Measurements from ENCODE around the gene EXOSC1.
"Not testable (repeated sequence)": the region's sequence is repeated elsewhere in the genome, so short reads cannot be mapped to it uniquely, and the experiment has no call there.

The EXOSC1 gene

GRCh38 chr10:97407952-97408248, 37.9 kb downstream of the EXOSC1 start:
- no peak for DNase-seq (ENCODE audit: low read depth)

- no peak for DNase-seq (ENCODE audit: low read depth)
Measured at GRCh38 chr10:97407211-97407951, 38.4 kb downstream of the EXOSC1 start.

- not testable (repeated sequence) for DNase-seq (ENCODE audit: low read depth)
Measured at GRCh38 chr10:97406483-97406882, 39.3 kb downstream of the EXOSC1 start.

GRCh38 chr10:97406064-97406463, 39.7 kb downstream of the EXOSC1 start:
- no peak for DNase-seq (ENCODE audit: low read depth)

GRCh38 chr10:97404044-97404443, 41.8 kb downstream of the EXOSC1 start:
- no peak for DNase-seq (ENCODE audit: low read depth)

GRCh38 chr10:97401455-97401919, 44.3 kb downstream of the EXOSC1 start:
- DNase-seq (ENCODE audit: low read depth) = no peak

GRCh38 chr10:97400665-97401454, 44.9 kb downstream of the EXOSC1 start, which contains the start of gene RRP12:
Gene RRP12 (minus strand): TSS chr10:97401340. CDS start chr10:97401231, 109 bp downstream.
- peak; percentile 56 for DNase-seq (ENCODE audit: low read depth)

GRCh38 chr10:97399843-97400545, 45.8 kb downstream of the EXOSC1 start:
- no peak for DNase-seq (ENCODE audit: low read depth)

GRCh38 chr10:97396056-97396455, 49.8 kb downstream of the EXOSC1 start:
- no peak for DNase-seq (ENCODE audit: low read depth)

GRCh38 chr10:97393034-97393573, 52.7 kb downstream of the EXOSC1 start:
- no peak for DNase-seq (ENCODE audit: low read depth)

- DNase-seq (ENCODE audit: low read depth) = no peak
Measured at GRCh38 chr10:97390091-97390490, 55.7 kb downstream of the EXOSC1 start.

GRCh38 chr10:97388152-97388551, 57.7 kb downstream of the EXOSC1 start:
- DNase-seq (ENCODE audit: low read depth) = no peak

Measured in stimulated activated CD8-positive, alpha-beta memory T cell treated with anti-CD3 and anti-CD28 coated beads, Interleukin-7, amount 100 ng/mL, for 24 hours (primary cell).